Suprapubic skin (tissue), 4 donors: ENCODE data around the gene MRPL14.

Experiments
- CTCF ChIP-seq, 2 donors: fragments of 200-600 bp in 1 of 2; fragments of 450-650 bp in 1 of 2; sonication (generic) in 1 of 2; IDR thresholded peaks; one replicate each; pipeline ENCODE4 v1.5.1; 2016 to 2019; ENCODE audit warnings: antibody characterized with exemption in 2 of 2, mild to moderate bottlenecking in 1 of 2, moderate library complexity in 1 of 2
- EP300 ChIP-seq: sonication (generic); formaldehyde crosslinking; IDR thresholded peaks from one replicate; pipeline ENCODE4 v1.6.1; 2017; ENCODE audit warnings: antibody characterized with exemption
- POLR2A ChIP-seq, 2 donors: fragments of 450-650 bp; IDR thresholded peaks; one replicate each; pipeline ENCODE4 v1.6.1; 2017; ENCODE audit warnings: antibody characterized with exemption in 2 of 2, mild to moderate bottlenecking in 2 of 2, moderate library complexity in 2 of 2
- POLR2AphosphoS5 ChIP-seq, 3 donors: sonication (generic); formaldehyde crosslinking; IDR thresholded peaks; one replicate each; pipeline ENCODE4 v1.6.1; 2017; ENCODE audit warnings: antibody characterized with exemption in 3 of 3

GRCh38 chr6:44064089-44064947 lies 62.9 kb downstream of the MRPL14 start:
- TF ChIP-seq EP300, result no peak
- TF ChIP-seq POLR2A (IDR thresholded peaks at IDR 0.05), result no peak
- no peak for TF ChIP-seq CTCF (IDR thresholded peaks at IDR 0.05)
- no peak for TF ChIP-seq POLR2AphosphoS5 (IDR thresholded peaks at IDR 0.05)
